Stromal cell of bone marrow (primary cell): ENCODE data around the gene UBLCP1.
"Not testable (repeated sequence)": the region's sequence is repeated elsewhere in the genome, so short reads cannot be mapped to it uniquely, and the experiment has no call there.

Experiments
- DNase-seq: peaks from one replicate; pipeline ENCODE4 v3.0.0-alpha.2; 2012; ENCODE audit warnings: low read depth

The UBLCP1 gene

GRCh38 chr5:159252195-159252594 is 10.9 kb upstream of the UBLCP1 start:
- no peak for DNase-seq

GRCh38 chr5:159257007-159257406 is 6.1 kb upstream of the UBLCP1 start:
- no peak for DNase-seq

GRCh38 chr5:159257629-159258283 is 5.3 kb upstream of the UBLCP1 start:
- DNase-seq: no peak

GRCh38 chr5:159258361-159258760 is 4.7 kb upstream of the UBLCP1 start:
- no peak for DNase-seq

- DNase-seq: not testable (repeated sequence)
Observed at GRCh38 chr5:159260212-159260611, 2.9 kb upstream of the UBLCP1 start.

- DNase-seq: no peak
Observed at GRCh38 chr5:159262472-159262858, 625 bp upstream of the UBLCP1 start.

GRCh38 chr5:159263569-159263905 is 447 bp downstream of the UBLCP1 start:
- DNase-seq: no peak

GRCh38 chr5:159266764-159267163 is 3.7 kb downstream of the UBLCP1 start:
- DNase-seq: not testable (repeated sequence)

- DNase-seq: no peak
Observed at GRCh38 chr5:159269723-159270122, 6.6 kb downstream of the UBLCP1 start.

- DNase-seq: no peak
Observed at GRCh38 chr5:159273923-159274322, 10.8 kb downstream of the UBLCP1 start.

- no peak for DNase-seq
Observed at GRCh38 chr5:159274676-159275075, 11.6 kb downstream of the UBLCP1 start.

GRCh38 chr5:159286420-159287035 is 23.4 kb downstream of the UBLCP1 start:
- no peak for DNase-seq

- no peak for DNase-seq
Observed at GRCh38 chr5:159290741-159291140, 27.7 kb downstream of the UBLCP1 start.

GRCh38 chr5:159294921-159295320 is 31.8 kb downstream of the UBLCP1 start:
- DNase-seq: no peak

GRCh38 chr5:159297300-159297699 is 34.2 kb downstream of the UBLCP1 start:
- DNase-seq: not testable (repeated sequence)

- DNase-seq: no peak
Observed at GRCh38 chr5:159301466-159301865, 38.4 kb downstream of the UBLCP1 start.

GRCh38 chr5:159301929-159302860 is 39.1 kb downstream of the UBLCP1 start:
- not testable (repeated sequence) for DNase-seq

- no peak for DNase-seq
Observed at GRCh38 chr5:159303286-159303685, 40.2 kb downstream of the UBLCP1 start.

GRCh38 chr5:159304961-159305595 is 42.0 kb downstream of the UBLCP1 start:
- DNase-seq: no peak

GRCh38 chr5:159309689-159310433 is 46.8 kb downstream of the UBLCP1 start:
- DNase-seq: no peak

GRCh38 chr5:159310511-159310910 is 47.4 kb downstream of the UBLCP1 start:
- no peak for DNase-seq

GRCh38 chr5:159311063-159311462 is 48.0 kb downstream of the UBLCP1 start:
- DNase-seq: no peak
